Muscle of leg (tissue), 11 donors: Measurements from ENCODE around the gene DUSP10. TPM values are rescaled to one million over a fixed set of nuclear protein-coding genes. Genes with fewer than 3 reads are reported as not detected.

ENCODE experiments used
- DNase-seq: peaks from one replicate; pipeline ENCODE4 v3.0.0; 2013
- H3K27ac ChIP-seq: one replicate; pipeline ENCODE4 v1.5.1; 2013; ENCODE audit warnings: mild to moderate bottlenecking, low read length, control low read depth
- H3K27me3 ChIP-seq: one replicate; pipeline ENCODE4 v1.6.1; 2013; ENCODE audit warnings: low read length; ENCODE audit not compliant: control insufficient read depth, insufficient read depth
- H3K36me3 ChIP-seq: one replicate; pipeline ENCODE4 v1.6.1; 2013; ENCODE audit warnings: low read length; ENCODE audit not compliant: control insufficient read depth, insufficient read depth
- H3K4me1 ChIP-seq: one replicate; pipeline ENCODE4 v1.6.1; 2013; ENCODE audit warnings: low read length; ENCODE audit not compliant: control insufficient read depth, insufficient read depth
- H3K4me3 ChIP-seq: one replicate; pipeline ENCODE4 v1.5.1; 2013; ENCODE audit warnings: low read length, control low read depth
- H3K9me3 ChIP-seq: replicated peaks from 2 replicates; pipeline ENCODE4 v1.6.1; 2013; ENCODE audit warnings: low read depth, low read length; ENCODE audit not compliant: control insufficient read depth
- WGBS: methylation state at CpG from one replicate; pipeline ENCODE4 v1.1.5; 2013; ENCODE audit warnings: missing lambda C conversion rate; ENCODE audit not compliant: insufficient coverage; 5-methylcytosine and 5-hydroxymethylcytosine counted together
- polyA plus RNA-seq, 8 donors: library from polyadenylated mRNA; unstranded; fragments of 120-200 nt; gene quantifications; one replicate each; pipeline versions ENCODE4 v1.2.1 to v1.2.3, GENCODE V29; 2013; ENCODE audit warnings: inconsistent platforms in 1 of 8, low replicate concordance in 1 of 8; ENCODE audit not compliant: insufficient read length in 8 of 8, insufficient read depth in 1 of 8
- total RNA-seq: library from RNA; stranded (reverse); fragments of 120-200 nt; gene quantifications from one replicate; pipeline ENCODE4 v1.2.4, GENCODE V29; 2013

The DUSP10 gene
- total and polyA plus RNA-seq, 9 donors = 9.5 to 45.9 (median 14.9) TPM

GRCh38 chr1:221687836-221688487 is 53.9 kb downstream of the DUSP10 start:
- peak overlapping the region; percentile 59 for H3K27ac ChIP-seq
- DNase-seq = peak; percentile 48
- WGBS = 73% methylated on average over 3 of the region's 4 CpGs
- H3K4me1 ChIP-seq = no peaks in the 10 kb centered on the region
- no peaks in the 10 kb centered on the region for H3K36me3 ChIP-seq
- no peaks in the 10 kb centered on the region for H3K9me3 ChIP-seq
- H3K27me3 ChIP-seq = no peaks in the 10 kb centered on the region
- no peak overlapping the region for H3K4me3 ChIP-seq

GRCh38 chr1:221683681-221684080 is 58.2 kb downstream of the DUSP10 start:
- no CpG with 5 or more reads among the region's 2 CpGs for WGBS

GRCh38 chr1:221680085-221680484 is 61.8 kb downstream of the DUSP10 start:
- no peaks in the 10 kb centered on the region for H3K36me3 ChIP-seq
- no peaks in the 10 kb centered on the region for H3K9me3 ChIP-seq
- no peaks in the 10 kb centered on the region for H3K4me1 ChIP-seq
- no peaks in the 10 kb centered on the region for H3K27me3 ChIP-seq
- no peak for DNase-seq
- H3K27ac ChIP-seq = no peak overlapping the region
- no peak overlapping the region for H3K4me3 ChIP-seq
- no CpG with 5 or more reads among the region's 2 CpGs for WGBS

More at GRCh38 chr1:221683681-221684080, 58.2 kb downstream of the DUSP10 start:
- Histone ChIP-seq H3K4me1 (no peaks in the 10 kb centered on the region), H3K27me3 (no peaks in the 10 kb centered on the region), H3K27ac (no peak overlapping the region), H3K9me3 (no peaks in the 10 kb centered on the region), H3K4me3 (no peak overlapping the region), H3K36me3 (no peaks in the 10 kb centered on the region)
- no peak for DNase-seq

GRCh38 chr1:221678014-221678413 is 63.9 kb downstream of the DUSP10 start:
- WGBS = no CpG with 5 or more reads among the region's 1 CpG
- no peak overlapping the region for H3K27ac ChIP-seq
- H3K27me3 ChIP-seq = no peaks in the 10 kb centered on the region
- H3K4me1 ChIP-seq = no peaks in the 10 kb centered on the region
- H3K9me3 ChIP-seq = no peaks in the 10 kb centered on the region
- no peak overlapping the region for H3K4me3 ChIP-seq
- H3K36me3 ChIP-seq = no peaks in the 10 kb centered on the region
- no peak for DNase-seq

GRCh38 chr1:221675880-221676800 is 65.7 kb downstream of the DUSP10 start:
- no CpG with 5 or more reads among the region's 5 CpGs for WGBS
- Histone ChIP-seq H3K27ac (no peak overlapping the region), H3K36me3 (no peaks in the 10 kb centered on the region), H3K4me1 (no peaks in the 10 kb centered on the region), H3K9me3 (no peaks in the 10 kb centered on the region), H3K27me3 (no peaks in the 10 kb centered on the region), H3K4me3 (no peak overlapping the region)
- no peak for DNase-seq

GRCh38 chr1:221672965-221673364 is 68.9 kb downstream of the DUSP10 start:
- no peak overlapping the region for H3K27ac ChIP-seq
- H3K4me3 ChIP-seq = no peak overlapping the region
- DNase-seq = no peak
- H3K36me3 ChIP-seq = no peaks in the 10 kb centered on the region
- H3K27me3 ChIP-seq = no peaks in the 10 kb centered on the region
- no peaks in the 10 kb centered on the region for H3K9me3 ChIP-seq
- no peaks in the 10 kb centered on the region for H3K4me1 ChIP-seq
- WGBS = no CpG with 5 or more reads among the region's 3 CpGs

- H3K9me3 ChIP-seq = no peaks in the 10 kb centered on the region
- H3K36me3 ChIP-seq = no peaks in the 10 kb centered on the region
- no peaks in the 10 kb centered on the region for H3K4me1 ChIP-seq
- no peak for DNase-seq
- no peak overlapping the region for H3K4me3 ChIP-seq
- no CpG with 5 or more reads among the region's 2 CpGs for WGBS
- no peak overlapping the region for H3K27ac ChIP-seq
- H3K27me3 ChIP-seq = no peaks in the 10 kb centered on the region
Measured at GRCh38 chr1:221672239-221672645, 69.6 kb downstream of the DUSP10 start.

- H3K4me3 ChIP-seq = no peak overlapping the region
- DNase-seq = no peak
- no peaks in the 10 kb centered on the region for H3K4me1 ChIP-seq
- no peaks in the 10 kb centered on the region for H3K27me3 ChIP-seq
- H3K27ac ChIP-seq = no peak overlapping the region
- 40% methylated on average over 2 of the region's 2 CpGs for WGBS
- H3K9me3 ChIP-seq = no peaks in the 10 kb centered on the region
- H3K36me3 ChIP-seq = no peaks in the 10 kb centered on the region
Measured at GRCh38 chr1:221670081-221670480, 71.8 kb downstream of the DUSP10 start.

GRCh38 chr1:221669441-221669840 is 72.4 kb downstream of the DUSP10 start:
- no peak for DNase-seq

GRCh38 chr1:221667504-221667903 is 74.4 kb downstream of the DUSP10 start:
- Histone ChIP-seq H3K9me3 (no peaks in the 10 kb centered on the region), H3K27me3 (no peaks in the 10 kb centered on the region), H3K27ac (no peak overlapping the region), H3K36me3 (no peaks in the 10 kb centered on the region), H3K4me3 (no peak overlapping the region), H3K4me1 (no peaks in the 10 kb centered on the region)
- no peak for DNase-seq
- 57% methylated on average over 2 of the region's 3 CpGs for WGBS

More at GRCh38 chr1:221669441-221669840, 72.4 kb downstream of the DUSP10 start:
- H3K27me3 ChIP-seq = no peaks in the 10 kb centered on the region
- H3K27ac ChIP-seq = no peak overlapping the region
- H3K36me3 ChIP-seq = no peaks in the 10 kb centered on the region
- H3K9me3 ChIP-seq = no peaks in the 10 kb centered on the region
- H3K4me1 ChIP-seq = no peaks in the 10 kb centered on the region
- no peak overlapping the region for H3K4me3 ChIP-seq
